ENCODE results near the gene DGKD. TPM values are rescaled to one million over a fixed set of nuclear protein-coding genes. Genes with fewer than 3 reads are reported as not detected.
"Not testable (repeated sequence)": the region's sequence is repeated elsewhere in the genome, so short reads cannot be mapped to it uniquely, and the experiment has no call there.

The DGKD gene
- total RNA-seq, 1 experiment from 2014 or later, result 105 TPM

DNA sequence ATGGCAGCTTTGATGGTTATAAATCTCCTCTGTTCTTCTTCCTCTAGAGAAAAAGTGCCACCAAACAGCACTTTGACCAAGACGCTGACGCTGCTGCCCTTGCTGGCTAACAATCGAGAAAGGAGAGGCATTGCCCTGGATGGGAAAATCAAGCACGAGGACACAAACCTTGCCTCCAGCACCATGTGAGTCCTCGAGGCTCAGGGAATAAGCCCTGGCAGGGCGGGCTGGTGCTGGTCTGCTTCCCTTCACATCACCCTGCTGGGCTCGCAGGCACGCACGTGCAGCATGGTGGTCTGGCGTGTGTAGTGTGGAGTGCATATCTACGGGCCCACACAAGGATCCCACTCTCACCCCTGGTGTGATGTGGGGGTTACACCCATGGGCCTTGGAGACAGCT, 19.4 kb upstream of the DGKD start:
- H3K9me3 ChIP-seq, result no peaks in the 10 kb centered on the region
- H3K4me3 Mint-ChIP-seq (ENCODE audit: unreplicated experiment), result no peak overlapping the region
- ChIA-PET CTCF (no interaction called here), POLR2A (no interaction called here)
- H3K27ac Mint-ChIP-seq (ENCODE audit: unreplicated experiment), result no peak overlapping the region
- TF ChIP-seq, protein P1, sequence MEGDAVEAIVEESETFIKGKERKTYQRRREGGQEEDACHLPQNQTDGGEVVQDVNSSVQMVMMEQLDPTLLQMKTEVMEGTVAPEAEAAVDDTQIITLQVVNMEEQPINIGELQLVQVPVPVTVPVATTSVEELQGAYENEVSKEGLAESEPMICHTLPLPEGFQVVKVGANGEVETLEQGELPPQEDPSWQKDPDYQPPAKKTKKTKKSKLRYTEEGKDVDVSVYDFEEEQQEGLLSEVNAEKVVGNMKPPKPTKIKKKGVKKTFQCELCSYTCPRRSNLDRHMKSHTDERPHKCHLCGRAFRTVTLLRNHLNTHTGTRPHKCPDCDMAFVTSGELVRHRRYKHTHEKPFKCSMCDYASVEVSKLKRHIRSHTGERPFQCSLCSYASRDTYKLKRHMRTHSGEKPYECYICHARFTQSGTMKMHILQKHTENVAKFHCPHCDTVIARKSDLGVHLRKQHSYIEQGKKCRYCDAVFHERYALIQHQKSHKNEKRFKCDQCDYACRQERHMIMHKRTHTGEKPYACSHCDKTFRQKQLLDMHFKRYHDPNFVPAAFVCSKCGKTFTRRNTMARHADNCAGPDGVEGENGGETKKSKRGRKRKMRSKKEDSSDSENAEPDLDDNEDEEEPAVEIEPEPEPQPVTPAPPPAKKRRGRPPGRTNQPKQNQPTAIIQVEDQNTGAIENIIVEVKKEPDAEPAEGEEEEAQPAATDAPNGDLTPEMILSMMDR (IDR thresholded peaks at IDR 0.05; ENCODE audit: insufficient read depth in 1 of 2, low read depth in 1 of 2, low read length in 1 of 2, severe bottlenecking in 1 of 2, unreplicated experiment in 1 of 2), result no peak
- no peaks in the 10 kb centered on the region for H3K36me3 ChIP-seq (ENCODE audit: control insufficient read depth, insufficient read depth, low read length)
- intact Hi-C loops (cut with micrococcal nuclease; ENCODE audit: unreplicated experiment), result no loop called here
- no TSS peak for BruUV-seq (replicated peaks)
- no peaks in the 10 kb centered on the region for H3K27me3 Mint-ChIP-seq (ENCODE audit: insufficient read depth, unreplicated experiment)
- H3K9me3 Mint-ChIP-seq (ENCODE audit: unreplicated experiment), result no peaks in the 10 kb centered on the region
- H3K4me1 Mint-ChIP-seq (ENCODE audit: low read depth, unreplicated experiment), result no peaks in the 10 kb centered on the region
- no peaks in the 10 kb centered on the region for H3K27me3 ChIP-seq (replicated peaks; ENCODE audit: control insufficient read depth, insufficient read depth, low read length)
- H3K4me1 ChIP-seq, result no peaks in the 10 kb centered on the region
- no peaks in the 10 kb centered on the region for H3K36me3 Mint-ChIP-seq (ENCODE audit: insufficient read depth, unreplicated experiment)
- no peak for DNase-seq
- H3K4me3 ChIP-seq (ENCODE audit: low read depth, low read length), result no peak overlapping the region

DNA sequence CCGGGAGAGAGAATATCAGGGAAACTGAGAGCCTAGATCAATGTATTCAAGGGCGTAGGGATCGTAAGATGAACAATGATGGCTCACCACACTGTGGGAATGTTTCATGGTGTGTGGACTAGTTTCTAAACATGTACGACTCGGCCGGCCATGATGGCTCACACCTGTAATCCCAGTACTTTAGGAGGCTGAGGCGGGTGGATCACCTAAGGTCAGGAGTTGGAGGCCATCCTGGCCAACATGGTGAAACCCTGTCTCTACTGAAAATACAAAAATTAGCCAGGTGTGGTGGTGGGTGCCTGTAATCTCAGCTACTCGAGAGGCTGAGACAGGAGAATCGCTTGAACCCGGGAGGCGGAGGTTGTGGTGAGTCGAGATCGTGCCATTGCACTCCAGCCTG, 18.2 kb upstream of the DGKD start:
- POLR2A ChIA-PET; H3K4me3 Mint-ChIP-seq (ENCODE audit: unreplicated experiment); H3K27ac Mint-ChIP-seq (ENCODE audit: unreplicated experiment); H3K36me3 Mint-ChIP-seq (ENCODE audit: insufficient read depth, unreplicated experiment); H3K4me3 ChIP-seq (ENCODE audit: low read depth, low read length); H3K27me3 Mint-ChIP-seq (ENCODE audit: insufficient read depth, unreplicated experiment); H3K4me1 ChIP-seq; intact Hi-C loops (cut with micrococcal nuclease; ENCODE audit: unreplicated experiment); H3K9me3 ChIP-seq; H3K4me1 Mint-ChIP-seq (ENCODE audit: low read depth, unreplicated experiment); DNase-seq; H3K27me3 ChIP-seq (replicated peaks; ENCODE audit: control insufficient read depth, insufficient read depth, low read length); CTCF ChIA-PET; H3K9me3 Mint-ChIP-seq (ENCODE audit: unreplicated experiment); H3K36me3 ChIP-seq (ENCODE audit: control insufficient read depth, insufficient read depth, low read length); BruUV-seq (replicated peaks): not testable (repeated sequence)

DNA sequence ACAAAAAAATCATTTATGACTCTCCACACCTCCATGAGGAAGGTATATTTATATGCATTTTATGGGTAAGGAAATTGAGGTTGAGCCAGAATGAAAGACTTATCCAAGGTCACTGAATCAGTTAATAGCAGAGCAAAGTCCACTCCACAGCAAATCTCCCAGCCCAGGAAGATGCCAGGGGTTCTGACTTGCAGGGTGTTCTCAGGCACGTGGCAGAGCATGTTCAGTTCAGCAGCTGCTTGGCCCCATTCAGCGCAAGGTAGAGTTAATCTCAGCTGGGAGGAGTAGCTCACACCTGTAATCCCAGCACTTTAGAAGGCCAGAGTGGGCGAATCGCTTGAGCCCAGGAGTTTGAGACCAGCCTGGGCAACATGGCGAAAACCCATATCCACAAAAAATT, 17.8 kb upstream of the DGKD start:
- Mint-ChIP-seq H3K27me3 (ENCODE audit: insufficient read depth, unreplicated experiment) (no peaks in the 10 kb centered on the region), H3K27ac (ENCODE audit: unreplicated experiment) (no peak overlapping the region), H3K4me1 (ENCODE audit: low read depth, unreplicated experiment) (no peaks in the 10 kb centered on the region), H3K36me3 (ENCODE audit: insufficient read depth, unreplicated experiment) (no peaks in the 10 kb centered on the region), H3K4me3 (ENCODE audit: unreplicated experiment) (no peak overlapping the region), H3K9me3 (ENCODE audit: unreplicated experiment) (no peaks in the 10 kb centered on the region)
- POLR2A ChIA-PET, result no interaction called here
- no peak for DNase-seq
- H3K4me3 ChIP-seq (ENCODE audit: low read depth, low read length), result no peak overlapping the region
- CTCF ChIA-PET, result no interaction called here
- H3K27me3 ChIP-seq (replicated peaks; ENCODE audit: control insufficient read depth, insufficient read depth, low read length), result no peaks in the 10 kb centered on the region
- intact Hi-C loops (cut with micrococcal nuclease; ENCODE audit: unreplicated experiment), result no loop called here
- TF ChIP-seq, protein P1 (IDR thresholded peaks at IDR 0.05; ENCODE audit: insufficient read depth in 1 of 2, low read depth in 1 of 2, low read length in 1 of 2, severe bottlenecking in 1 of 2, unreplicated experiment in 1 of 2), result no peak
- no TSS peak for BruUV-seq (replicated peaks)
- H3K9me3 ChIP-seq, result no peaks in the 10 kb centered on the region
- H3K4me1 ChIP-seq, result no peaks in the 10 kb centered on the region
- no peaks in the 10 kb centered on the region for H3K36me3 ChIP-seq (ENCODE audit: control insufficient read depth, insufficient read depth, low read length)

DNA sequence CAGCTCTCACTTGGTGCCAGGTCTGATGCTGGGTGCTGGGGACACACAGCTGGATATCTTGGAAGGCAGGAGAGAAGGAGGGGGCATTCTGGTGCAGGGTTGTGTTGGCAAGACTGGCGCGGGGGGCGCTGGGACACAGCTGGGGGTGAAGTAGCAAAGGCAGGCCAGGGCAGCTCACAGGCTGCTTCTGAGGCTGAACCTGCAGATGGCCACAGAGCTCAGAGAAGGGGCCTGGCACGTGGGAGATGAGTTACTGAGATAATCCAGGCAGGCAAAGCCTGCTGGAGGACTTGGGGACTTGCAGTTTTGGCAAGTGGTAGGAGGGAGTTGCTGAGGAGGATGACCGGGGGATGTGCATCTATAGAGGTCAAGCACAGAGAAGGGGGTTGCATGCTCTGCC, 16.2 kb upstream of the DGKD start:
- Mint-ChIP-seq H3K4me1 (ENCODE audit: low read depth, unreplicated experiment) (no peaks in the 10 kb centered on the region), H3K4me3 (ENCODE audit: unreplicated experiment) (no peak overlapping the region), H3K27ac (ENCODE audit: unreplicated experiment) (no peak overlapping the region), H3K27me3 (ENCODE audit: insufficient read depth, unreplicated experiment) (no peaks in the 10 kb centered on the region), H3K36me3 (ENCODE audit: insufficient read depth, unreplicated experiment) (no peaks in the 10 kb centered on the region), H3K9me3 (ENCODE audit: unreplicated experiment) (no peaks in the 10 kb centered on the region)
- ChIA-PET CTCF (no interaction called here), POLR2A (interaction anchor here (0.5 kb wide), 1 partner anchor 16 kb away, joined by 3 read pairs; no protein-coding TSS in a partner anchor)
- TF ChIP-seq, protein P1 (IDR thresholded peaks at IDR 0.05; ENCODE audit: insufficient read depth in 1 of 2, low read depth in 1 of 2, low read length in 1 of 2, severe bottlenecking in 1 of 2, unreplicated experiment in 1 of 2), result no peak
- no peak for DNase-seq
- Histone ChIP-seq H3K4me1 (no peaks in the 10 kb centered on the region), H3K4me3 (ENCODE audit: low read depth, low read length) (no peak overlapping the region), H3K9me3 (no peaks in the 10 kb centered on the region), H3K27me3 (replicated peaks; ENCODE audit: control insufficient read depth, insufficient read depth, low read length) (no peaks in the 10 kb centered on the region), H3K36me3 (ENCODE audit: control insufficient read depth, insufficient read depth, low read length) (no peaks in the 10 kb centered on the region)
- BruUV-seq (replicated peaks), result no TSS peak
- intact Hi-C loops (cut with micrococcal nuclease; ENCODE audit: unreplicated experiment), result no loop called here

All from Caco-2 (cell line).